Activated T-cell treated with anti-CD3 and anti-CD28 coated beads, Interleukin-2, amount 50 U/mL, for 72 hours (primary cell): Measurements from ENCODE around the gene LIMCH1. TPM values are rescaled to one million over a fixed set of nuclear protein-coding genes. Genes with fewer than 3 reads are reported as not detected.

Experiments used
- ATAC-seq, 2 donors: fragments of 150-1000 bp; cut with Tn5 transposase; replicated peaks in 1 of 2; 2 replicates each; pipeline ENCODE4 v1.10.0; 2021; ENCODE audit warnings: moderate library complexity in 2 of 2, mild to moderate bottlenecking in 1 of 2
- DNase-seq, 2 donors: peaks; one replicate each; pipeline ENCODE4 v3.0.0; 2021 to 2022; ENCODE audit warnings: mixed read lengths in 1 of 2
- H3K27ac Mint-ChIP-seq: one replicate; pipeline ENCODE4 v1.8.0; 2022; ENCODE audit warnings: mild to moderate bottlenecking, moderate library complexity, mixed read lengths
- H3K27me3 Mint-ChIP-seq: one replicate; pipeline ENCODE4 v1.8.0; 2022; ENCODE audit warnings: low read depth, mixed read lengths
- H3K36me3 Mint-ChIP-seq, 2 donors: one replicate each; pipeline ENCODE4 v1.8.0; 2022; ENCODE audit warnings: mixed read lengths in 2 of 2, mild to moderate bottlenecking in 1 of 2; ENCODE audit not compliant: insufficient read depth in 2 of 2
- H3K4me1 Mint-ChIP-seq: one replicate; pipeline ENCODE4 v1.8.0; 2022; ENCODE audit warnings: low read depth, mixed read lengths
- H3K4me3 Mint-ChIP-seq, 2 donors: one replicate each; pipeline ENCODE4 v1.8.0; 2022; ENCODE audit warnings: mild to moderate bottlenecking in 2 of 2, mixed read lengths in 2 of 2, moderate library complexity in 2 of 2
- H3K9me3 Mint-ChIP-seq, 2 donors: one replicate each; pipeline ENCODE4 v1.8.0; 2022; ENCODE audit warnings: mixed read lengths in 2 of 2
- total RNA-seq, 2 donors: library from RNA; stranded (reverse); gene quantifications; one replicate each; pipeline ENCODE4 v1.2.3, GENCODE V29; 2022

The LIMCH1 gene
- total RNA-seq, 2 donors from 2014 or later = not detected

DNA sequence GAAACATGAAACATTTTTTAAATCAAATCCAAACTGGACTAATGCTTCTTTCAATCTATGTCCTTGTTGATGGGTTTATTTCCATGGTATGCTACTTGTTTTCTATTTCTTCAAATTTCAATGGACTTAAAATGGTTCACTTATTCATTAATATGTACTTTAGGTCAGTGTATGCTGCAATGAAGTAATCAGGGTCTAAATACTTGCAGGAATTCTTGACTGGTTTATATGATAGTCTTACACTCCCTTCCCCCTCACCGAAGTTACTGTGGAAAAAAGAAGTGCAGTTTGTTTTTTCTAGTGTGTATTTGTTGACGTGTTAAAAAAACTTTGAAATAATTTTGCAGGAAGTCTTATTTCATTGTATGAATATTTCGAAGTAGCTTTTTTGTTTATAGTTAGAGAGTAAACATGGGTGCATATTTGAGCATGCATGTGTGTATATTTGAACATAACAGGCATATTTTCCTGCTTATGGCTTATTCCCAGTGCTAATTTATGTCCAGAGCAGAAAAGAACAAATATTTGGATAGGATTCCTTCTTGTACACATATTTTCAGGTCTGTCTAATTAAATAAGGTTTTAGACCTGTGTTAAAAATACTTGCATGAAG lies 65.0 kb downstream of the LIMCH1 start:
- H3K36me3 Mint-ChIP-seq = no peaks in the 10 kb centered on the region
- H3K9me3 Mint-ChIP-seq = no peaks in the 10 kb centered on the region
- DNase-seq (no peak), ATAC-seq (no peak)
- no peak overlapping the region for H3K4me3 Mint-ChIP-seq
- no peak overlapping the region for H3K27ac Mint-ChIP-seq
- H3K27me3 Mint-ChIP-seq = no peaks in the 10 kb centered on the region
- H3K4me1 Mint-ChIP-seq = no peaks in the 10 kb centered on the region

- no peaks in the 10 kb centered on the region for H3K4me1 Mint-ChIP-seq
These were observed 71.9 kb downstream of the LIMCH1 start for GRCh38 chr4:41609851-41610250.

DNA sequence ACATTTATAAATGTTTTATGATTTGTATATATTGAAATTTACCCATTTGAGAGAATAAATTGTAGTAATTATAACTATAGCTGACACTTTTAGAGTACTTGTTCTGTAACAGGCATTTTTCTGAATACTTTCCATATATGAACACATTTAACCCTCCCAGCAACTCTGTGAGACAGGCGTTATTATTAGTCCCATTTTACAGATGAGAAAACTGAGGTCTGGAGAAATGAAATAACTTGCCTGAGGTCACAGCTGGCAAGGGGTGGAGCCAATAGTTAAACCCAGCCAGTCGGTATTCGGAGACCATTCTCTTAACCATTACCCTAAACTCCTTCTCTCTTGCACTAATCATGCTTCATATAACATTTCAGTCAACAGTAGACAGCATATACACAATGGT lies 72.5 kb downstream of the LIMCH1 start:
- Mint-ChIP-seq H3K27me3 (no peaks in the 10 kb centered on the region), H3K36me3 (no peaks in the 10 kb centered on the region), H3K4me3 (no peak overlapping the region), H3K4me1 (no peaks in the 10 kb centered on the region), H3K9me3 (no peaks in the 10 kb centered on the region), H3K27ac (no peak overlapping the region)
- DNase-seq (no peak), ATAC-seq (no peak)

More at GRCh38 chr4:41609851-41610250, 71.9 kb downstream of the LIMCH1 start:
- H3K9me3 Mint-ChIP-seq = no peaks in the 10 kb centered on the region
- H3K27ac Mint-ChIP-seq = no peak overlapping the region
- no peaks in the 10 kb centered on the region for H3K27me3 Mint-ChIP-seq
- no peak overlapping the region for H3K4me3 Mint-ChIP-seq
- ATAC-seq = no peak
- H3K36me3 Mint-ChIP-seq = no peaks in the 10 kb centered on the region
- DNase-seq = no peak

GRCh38 chr4:41611124-41611838 lies 73.3 kb downstream of the LIMCH1 start:
- no peaks in the 10 kb centered on the region for H3K4me1 Mint-ChIP-seq
- no peaks in the 10 kb centered on the region for H3K9me3 Mint-ChIP-seq
- DNase-seq (no peak), ATAC-seq (no peak)
- H3K4me3 Mint-ChIP-seq = no peak overlapping the region
- H3K36me3 Mint-ChIP-seq = no peaks in the 10 kb centered on the region
- no peaks in the 10 kb centered on the region for H3K27me3 Mint-ChIP-seq
- no peak overlapping the region for H3K27ac Mint-ChIP-seq

DNA sequence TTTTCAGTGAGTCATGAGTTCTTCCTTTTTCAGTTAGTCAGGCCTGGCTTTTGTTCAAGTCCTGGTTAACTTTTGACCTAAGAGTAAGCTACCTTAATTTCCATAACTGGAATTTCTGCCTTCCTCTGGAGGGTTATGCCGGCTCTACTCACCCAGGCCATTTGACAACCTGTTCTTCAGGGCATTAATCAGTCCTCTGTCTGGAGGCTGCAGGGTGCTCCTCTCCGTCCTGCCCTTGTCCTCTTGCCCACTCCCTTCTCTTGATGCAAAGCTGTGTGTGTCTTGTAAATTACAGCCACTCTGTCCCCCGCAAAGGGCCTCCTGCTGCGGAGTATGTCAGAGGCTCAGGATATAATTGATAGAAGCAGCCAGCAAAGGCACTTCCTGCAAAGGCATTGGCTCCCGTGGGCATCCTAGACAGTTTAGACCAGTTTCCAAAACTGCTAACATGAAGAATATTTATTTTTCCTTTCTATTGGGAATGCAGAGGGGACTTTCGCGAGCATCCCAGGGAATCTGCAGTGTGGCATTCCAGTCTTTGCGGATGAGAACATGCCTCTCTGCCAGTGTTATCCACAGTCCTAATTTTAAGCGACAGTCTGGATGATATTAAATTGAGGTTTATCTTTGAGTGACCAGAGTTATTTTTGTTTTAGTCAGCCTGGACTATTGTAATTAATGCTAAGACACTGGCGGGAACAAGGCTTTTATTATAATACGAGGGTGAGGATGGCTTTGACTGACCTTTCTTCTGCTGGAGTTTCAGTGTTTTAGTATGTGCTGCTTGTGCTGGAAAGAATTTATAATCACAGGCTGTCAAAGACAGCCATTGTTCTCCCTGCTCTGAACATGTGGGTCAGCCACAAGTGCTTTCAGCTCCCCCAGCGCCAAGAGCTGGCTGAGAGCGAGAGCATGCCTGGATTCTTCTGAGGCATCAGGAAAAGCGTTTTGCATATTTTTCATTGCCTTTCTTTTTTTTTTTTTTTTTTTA lies 74.2 kb downstream of the LIMCH1 start:
- Mint-ChIP-seq H3K27ac (no peak overlapping the region), H3K36me3 (no peaks in the 10 kb centered on the region), H3K27me3 (no peaks in the 10 kb centered on the region), H3K4me1 (no peaks in the 10 kb centered on the region), H3K9me3 (no peaks in the 10 kb centered on the region), H3K4me3 (no peak overlapping the region)
- DNase-seq = no peak
- no peak for ATAC-seq

DNA sequence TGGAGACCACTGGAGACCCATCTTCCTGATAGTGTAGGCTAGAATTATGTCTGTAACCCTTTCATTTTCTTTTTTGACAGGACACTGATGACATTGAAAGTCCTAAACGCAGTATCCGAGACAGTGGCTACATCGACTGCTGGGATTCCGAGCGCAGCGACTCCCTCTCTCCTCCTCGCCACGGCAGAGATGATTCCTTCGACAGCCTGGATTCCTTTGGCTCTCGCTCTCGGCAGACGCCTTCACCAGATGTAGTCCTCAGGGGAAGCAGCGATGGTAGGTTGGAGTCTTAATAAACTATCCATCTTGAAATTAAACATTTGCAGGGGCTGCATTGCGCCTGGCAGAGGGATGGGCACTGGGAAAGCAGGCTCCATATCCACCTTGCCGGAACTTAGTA lies 75.4 kb downstream of the LIMCH1 start:
- Mint-ChIP-seq H3K27ac (no peak overlapping the region), H3K4me1 (no peaks in the 10 kb centered on the region), H3K27me3 (no peaks in the 10 kb centered on the region), H3K36me3 (no peaks in the 10 kb centered on the region), H3K9me3 (no peaks in the 10 kb centered on the region), H3K4me3 (no peak overlapping the region)
- DNase-seq = no peak
- ATAC-seq = no peak

GRCh38 chr4:41613821-41614220 lies 75.9 kb downstream of the LIMCH1 start:
- H3K36me3 Mint-ChIP-seq = no peaks in the 10 kb centered on the region
- no peak overlapping the region for H3K27ac Mint-ChIP-seq

GRCh38 chr4:41614519-41614918 lies 76.6 kb downstream of the LIMCH1 start:
- no peak for DNase-seq
- H3K4me3 Mint-ChIP-seq = no peak overlapping the region
- H3K27ac Mint-ChIP-seq = no peak overlapping the region
- H3K4me1 Mint-ChIP-seq = no peaks in the 10 kb centered on the region
- no peaks in the 10 kb centered on the region for H3K36me3 Mint-ChIP-seq
- H3K27me3 Mint-ChIP-seq = no peaks in the 10 kb centered on the region
- ATAC-seq = no peak
- no peaks in the 10 kb centered on the region for H3K9me3 Mint-ChIP-seq

More at GRCh38 chr4:41613821-41614220, 75.9 kb downstream of the LIMCH1 start:
- ATAC-seq = no peak
- no peaks in the 10 kb centered on the region for H3K27me3 Mint-ChIP-seq
- H3K9me3 Mint-ChIP-seq = no peaks in the 10 kb centered on the region
- H3K4me3 Mint-ChIP-seq = no peak overlapping the region
- no peak for DNase-seq
- H3K4me1 Mint-ChIP-seq = no peaks in the 10 kb centered on the region

DNA sequence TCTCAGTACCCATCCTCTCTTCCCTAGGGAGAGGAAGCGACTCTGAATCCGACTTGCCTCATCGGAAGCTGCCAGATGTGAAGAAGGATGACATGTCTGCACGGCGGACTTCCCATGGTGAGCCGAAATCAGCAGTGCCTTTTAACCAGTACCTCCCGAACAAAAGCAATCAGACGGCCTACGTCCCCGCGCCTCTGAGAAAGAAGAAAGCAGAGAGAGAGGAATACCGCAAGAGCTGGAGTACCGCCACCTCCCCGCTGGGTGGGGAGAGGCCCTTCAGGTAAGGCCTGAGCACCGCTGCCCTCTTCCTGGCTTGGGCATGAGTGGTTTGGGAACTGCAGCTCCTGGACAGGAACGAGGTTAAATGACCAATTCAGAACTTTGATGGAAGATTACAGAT lies 81.2 kb downstream of the LIMCH1 start:
- no peak overlapping the region for H3K4me3 Mint-ChIP-seq
- H3K36me3 Mint-ChIP-seq = no peaks in the 10 kb centered on the region
- ATAC-seq = no peak
- DNase-seq = no peak
- H3K27ac Mint-ChIP-seq = no peak overlapping the region
- no peaks in the 10 kb centered on the region for H3K27me3 Mint-ChIP-seq
- no peaks in the 10 kb centered on the region for H3K9me3 Mint-ChIP-seq
- no peaks in the 10 kb centered on the region for H3K4me1 Mint-ChIP-seq

- H3K9me3 Mint-ChIP-seq = no peaks in the 10 kb centered on the region
These were observed 82.8 kb downstream of the LIMCH1 start for GRCh38 chr4:41620594-41621256.

GRCh38 chr4:41622787-41623186 lies 84.8 kb downstream of the LIMCH1 start:
- ATAC-seq (no peak), DNase-seq (no peak)
- Mint-ChIP-seq H3K4me1 (no peaks in the 10 kb centered on the region), H3K4me3 (no peak overlapping the region), H3K27me3 (no peaks in the 10 kb centered on the region), H3K36me3 (no peaks in the 10 kb centered on the region), H3K27ac (no peak overlapping the region), H3K9me3 (no peaks in the 10 kb centered on the region)

More at GRCh38 chr4:41620594-41621256, 82.8 kb downstream of the LIMCH1 start:
- Mint-ChIP-seq H3K4me1 (no peaks in the 10 kb centered on the region), H3K36me3 (no peaks in the 10 kb centered on the region), H3K27ac (no peak overlapping the region), H3K27me3 (no peaks in the 10 kb centered on the region), H3K4me3 (no peak overlapping the region)
- ATAC-seq (no peak), DNase-seq (no peak)

GRCh38 chr4:41624765-41625164 lies 86.8 kb downstream of the LIMCH1 start:
- DNase-seq = no peak
- H3K4me3 Mint-ChIP-seq = no peak overlapping the region
- peak overlapping the region; percentile 24 for H3K27ac Mint-ChIP-seq
- H3K36me3 Mint-ChIP-seq = no peaks in the 10 kb centered on the region
- no peak for ATAC-seq
- no peaks in the 10 kb centered on the region for H3K27me3 Mint-ChIP-seq
- H3K4me1 Mint-ChIP-seq = no peaks in the 10 kb centered on the region
- H3K9me3 Mint-ChIP-seq = no peaks in the 10 kb centered on the region

DNA sequence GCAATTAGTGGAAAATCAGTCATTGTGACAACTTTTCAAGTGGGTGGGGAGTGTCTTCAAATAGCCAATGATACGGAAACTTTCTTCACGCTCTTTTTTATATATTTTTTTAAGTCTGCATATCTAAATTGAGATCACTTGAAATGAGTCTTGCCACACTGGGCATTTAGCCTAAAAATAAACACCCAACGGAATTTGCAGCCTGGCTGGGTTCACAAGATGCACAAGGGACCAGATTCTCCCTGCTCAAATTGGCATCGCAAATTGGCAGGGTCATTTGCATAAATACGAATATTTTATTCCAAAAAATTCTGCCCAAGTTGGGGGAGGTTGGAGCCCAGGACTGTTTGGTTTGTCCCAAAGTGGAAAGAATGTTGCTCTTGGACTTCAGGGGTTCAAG lies 87.6 kb downstream of the LIMCH1 start:
- Mint-ChIP-seq H3K27ac (no peak overlapping the region), H3K4me3 (no peak overlapping the region), H3K9me3 (no peaks in the 10 kb centered on the region), H3K4me1 (no peaks in the 10 kb centered on the region), H3K27me3 (no peaks in the 10 kb centered on the region), H3K36me3 (no peaks in the 10 kb centered on the region)
- DNase-seq (no peak), ATAC-seq (no peak)
